IPS-11a (cell line): ENCODE results near the gene MICAL3.

ENCODE experiments used
- H3K4me3 ChIP-seq: one replicate; pipeline ENCODE4 v1.5.1; 2013; ENCODE audit warnings: low read depth, low read length, control low read depth

The MICAL3 gene

DNA sequence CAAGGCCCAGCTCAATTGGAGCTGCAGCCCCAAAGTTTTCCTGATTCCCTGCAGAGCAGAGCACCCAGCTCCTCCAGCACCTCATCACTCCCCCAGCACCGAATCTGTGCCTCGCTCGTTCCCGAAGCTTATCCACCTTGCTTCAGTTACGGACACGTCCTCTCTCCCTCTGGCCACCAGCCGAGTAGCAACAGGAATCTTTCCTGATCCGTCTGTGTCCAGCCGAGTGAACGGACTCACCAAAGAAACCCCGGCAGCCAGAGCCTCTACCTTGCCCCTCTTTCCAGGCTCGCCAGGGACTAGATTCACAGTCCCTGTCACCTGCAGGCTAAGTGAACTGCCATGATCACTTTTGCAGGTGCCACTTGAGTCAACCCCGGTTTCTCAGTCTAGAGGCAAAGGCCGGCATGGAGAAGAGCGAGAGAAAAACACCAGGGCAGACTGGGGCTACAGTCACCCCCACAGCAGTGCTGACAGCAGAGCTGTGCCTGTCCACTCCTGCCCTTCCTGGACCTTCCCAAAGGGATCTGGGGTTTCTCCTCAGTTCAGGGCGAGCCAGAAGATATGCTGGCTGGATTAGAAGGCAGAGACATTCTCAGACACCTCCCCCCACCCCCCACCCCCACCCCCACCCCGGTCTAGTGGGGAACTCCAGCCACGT lies 282.4 kb downstream of the MICAL3 start:
- H3K4me3 ChIP-seq, result no peak overlapping the region

DNA sequence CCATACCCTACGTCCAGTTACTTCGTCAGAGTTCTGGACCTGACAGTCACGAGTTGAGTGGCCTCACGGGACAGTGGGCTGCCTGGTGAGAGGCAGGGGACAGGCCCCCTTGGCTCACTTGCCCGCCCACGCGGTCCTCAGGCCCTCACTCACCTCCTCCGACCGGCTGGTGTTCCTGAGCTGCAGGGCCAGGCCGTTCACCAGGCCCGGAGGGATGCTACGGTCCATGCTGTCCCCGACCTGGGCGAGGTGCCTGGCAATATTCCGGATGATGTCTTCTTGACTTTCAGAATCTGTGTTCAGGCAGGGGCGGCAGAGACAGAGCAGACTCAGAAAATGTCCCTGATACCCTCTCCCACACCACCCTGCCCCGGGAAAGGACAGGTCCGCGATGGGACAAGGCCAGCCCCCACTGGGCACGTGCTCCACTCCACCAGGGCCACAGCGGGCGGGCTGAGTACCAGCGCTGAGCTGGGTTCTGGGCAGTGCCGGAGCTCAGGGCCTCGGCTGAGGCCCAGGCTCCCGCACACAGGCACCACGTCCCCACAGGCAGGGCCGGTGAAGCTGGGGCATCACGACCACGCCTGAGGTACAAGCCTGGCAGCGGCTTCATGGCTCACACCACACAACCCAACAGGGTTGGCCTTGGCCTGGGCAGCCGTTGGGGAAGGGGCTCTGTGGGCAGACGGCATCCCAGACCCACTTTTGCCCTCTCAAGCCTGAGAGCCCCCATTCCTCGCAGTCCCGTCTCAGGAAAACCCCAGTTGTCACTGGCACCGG lies 285.0 kb downstream of the MICAL3 start:
- no peak overlapping the region for H3K4me3 ChIP-seq

DNA sequence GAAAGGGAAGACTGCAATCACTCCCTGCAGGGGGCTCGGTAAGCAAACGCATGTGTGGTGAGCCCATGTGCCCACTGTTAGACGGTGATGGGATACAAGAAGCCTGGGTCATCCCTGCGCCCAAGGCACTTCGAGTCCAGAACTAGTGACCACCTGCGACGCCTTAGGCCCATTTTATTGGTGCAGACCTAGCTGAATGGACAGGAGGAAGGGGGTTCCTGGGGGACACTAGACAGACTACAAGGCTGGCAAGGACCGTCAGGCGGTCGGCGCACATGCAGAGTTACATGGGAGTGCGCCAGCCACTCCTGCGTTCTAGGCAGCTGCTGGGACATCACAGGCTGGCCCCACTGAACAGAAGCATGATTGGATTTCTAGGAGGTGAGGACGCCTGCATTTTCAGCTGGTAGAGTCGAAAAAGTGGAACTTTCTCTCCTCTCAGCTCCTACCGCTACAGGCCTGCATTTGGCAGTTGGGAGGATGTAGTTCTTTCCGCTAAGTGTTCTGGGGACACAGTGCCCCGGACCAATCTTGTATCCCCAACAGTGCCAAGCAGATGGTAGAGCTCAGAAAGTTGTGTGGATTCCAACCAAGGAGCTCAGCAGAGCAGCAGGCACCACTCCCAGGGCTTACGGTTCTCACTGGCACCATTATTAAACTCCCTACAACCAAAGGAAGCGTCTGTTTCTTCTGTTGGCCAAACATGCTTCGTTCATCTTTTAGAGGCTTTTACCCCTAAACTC lies 285.8 kb downstream of the MICAL3 start:
- H3K4me3 ChIP-seq, result no peak overlapping the region
